ENCODE data around the gene APIP.
A peak's percentile ranks its signal among the peaks of the same experiment; 100 is the strongest.
"Not testable (repeated sequence)": the region's sequence is repeated elsewhere in the genome, so short reads cannot be mapped to it uniquely, and the experiment has no call there.

The APIP gene

DNA sequence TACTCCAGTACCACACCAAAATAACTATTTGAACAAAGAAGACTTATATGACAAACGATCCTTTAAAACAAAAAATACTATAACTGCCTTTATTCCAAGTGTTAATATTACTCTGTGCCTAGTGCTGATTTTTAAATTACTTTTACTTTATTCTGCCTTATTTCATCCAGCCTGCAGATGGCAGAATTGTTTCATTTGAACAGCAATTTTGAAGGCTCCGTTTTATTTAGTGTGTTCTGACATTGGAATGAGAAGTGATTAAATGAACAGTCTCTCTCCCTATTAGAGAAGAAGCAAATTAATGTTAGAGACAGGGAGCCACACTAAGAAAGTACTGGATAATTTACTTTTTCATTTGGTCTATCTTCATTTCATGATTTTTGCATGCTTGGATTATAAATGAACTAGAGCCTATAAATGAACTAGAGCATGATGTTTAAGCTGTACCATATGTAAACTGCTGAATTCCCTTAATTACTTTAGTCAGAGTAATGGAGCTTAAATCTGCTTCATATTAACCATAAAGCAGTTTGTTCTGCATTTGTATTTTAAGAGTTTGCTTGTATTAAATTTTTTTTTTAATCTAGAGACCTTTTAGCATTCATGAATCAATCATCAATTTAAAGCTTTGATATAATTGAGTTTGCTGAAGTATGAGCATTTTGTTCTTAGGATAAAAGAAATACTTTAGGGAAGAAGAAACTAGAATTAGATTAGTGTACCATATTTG lies 10.1 kb upstream of the APIP start:
- H3K4me3 ChIP-seq (ENCODE audit: low read depth, low read length) = no peak overlapping the region
- peak; percentile 22; the same call in 1 of the 2 replicates for TF ChIP-seq CTCF (IDR thresholded peaks at IDR 0.05; ENCODE audit: borderline replicate concordance, insufficient read depth, low read depth, low read length)

- H3K4me3 ChIP-seq (ENCODE audit: low read depth, low read length) = no peak overlapping the region
- no peak for TF ChIP-seq CTCF (IDR thresholded peaks at IDR 0.05; ENCODE audit: borderline replicate concordance, insufficient read depth, low read depth, low read length)
Observed at GRCh38 chr11:34924714-34925113, 8.5 kb upstream of the APIP start.

GRCh38 chr11:34921156-34921555 lies 5.0 kb upstream of the APIP start:
- no peak overlapping the region for H3K4me3 ChIP-seq (ENCODE audit: low read depth, low read length)
- no peak for TF ChIP-seq CTCF (IDR thresholded peaks at IDR 0.05; ENCODE audit: borderline replicate concordance, insufficient read depth, low read depth, low read length)

DNA sequence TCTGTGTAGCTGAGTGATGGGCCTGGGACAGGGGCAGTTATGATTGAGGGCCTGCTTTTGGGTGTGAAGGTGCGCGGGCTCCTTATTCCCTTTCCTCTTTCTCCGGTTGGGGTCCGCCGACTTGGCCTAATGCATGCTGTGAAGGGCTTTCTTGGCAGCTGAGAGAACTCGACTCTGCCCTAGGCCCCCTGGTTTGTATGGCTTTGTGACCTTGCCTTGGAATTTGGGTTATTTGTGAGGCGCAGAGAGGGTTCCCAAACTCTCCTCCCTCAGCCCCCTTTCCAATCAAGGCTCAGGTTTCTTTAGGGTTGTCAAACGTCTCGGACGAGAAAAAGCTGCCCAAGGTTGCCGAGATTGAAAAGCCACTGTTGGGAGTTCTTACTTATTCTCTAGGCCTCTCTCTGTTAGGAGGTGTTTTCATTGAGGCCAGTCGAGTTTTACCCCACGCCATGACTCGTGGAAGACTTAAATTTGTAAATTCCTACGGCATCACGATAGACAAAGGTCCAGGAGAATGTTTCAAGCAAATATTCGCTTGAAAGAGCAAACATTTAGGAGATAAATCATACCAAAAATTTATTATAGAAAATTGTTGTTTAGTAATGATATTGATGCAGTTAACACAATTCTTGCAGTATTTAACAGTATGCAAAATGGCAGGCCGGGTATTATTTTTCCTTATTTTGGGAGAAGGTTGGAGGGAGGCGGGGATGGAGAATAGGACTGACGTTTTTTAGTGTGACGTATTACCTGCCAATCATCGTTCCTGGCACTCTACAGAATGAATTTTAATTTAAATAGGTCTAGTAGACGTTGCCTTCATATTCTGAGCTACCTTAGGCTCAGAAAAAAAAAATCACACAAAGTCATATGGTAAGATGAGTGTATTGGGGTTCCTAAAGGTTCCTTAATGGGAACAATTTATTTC lies 928 bp upstream of the APIP start:
- TF ChIP-seq CTCF (IDR thresholded peaks at IDR 0.05; ENCODE audit: borderline replicate concordance, insufficient read depth, low read depth, low read length) = no peak
- peak overlapping the region; percentile 87 for H3K4me3 ChIP-seq (ENCODE audit: low read depth, low read length)

DNA sequence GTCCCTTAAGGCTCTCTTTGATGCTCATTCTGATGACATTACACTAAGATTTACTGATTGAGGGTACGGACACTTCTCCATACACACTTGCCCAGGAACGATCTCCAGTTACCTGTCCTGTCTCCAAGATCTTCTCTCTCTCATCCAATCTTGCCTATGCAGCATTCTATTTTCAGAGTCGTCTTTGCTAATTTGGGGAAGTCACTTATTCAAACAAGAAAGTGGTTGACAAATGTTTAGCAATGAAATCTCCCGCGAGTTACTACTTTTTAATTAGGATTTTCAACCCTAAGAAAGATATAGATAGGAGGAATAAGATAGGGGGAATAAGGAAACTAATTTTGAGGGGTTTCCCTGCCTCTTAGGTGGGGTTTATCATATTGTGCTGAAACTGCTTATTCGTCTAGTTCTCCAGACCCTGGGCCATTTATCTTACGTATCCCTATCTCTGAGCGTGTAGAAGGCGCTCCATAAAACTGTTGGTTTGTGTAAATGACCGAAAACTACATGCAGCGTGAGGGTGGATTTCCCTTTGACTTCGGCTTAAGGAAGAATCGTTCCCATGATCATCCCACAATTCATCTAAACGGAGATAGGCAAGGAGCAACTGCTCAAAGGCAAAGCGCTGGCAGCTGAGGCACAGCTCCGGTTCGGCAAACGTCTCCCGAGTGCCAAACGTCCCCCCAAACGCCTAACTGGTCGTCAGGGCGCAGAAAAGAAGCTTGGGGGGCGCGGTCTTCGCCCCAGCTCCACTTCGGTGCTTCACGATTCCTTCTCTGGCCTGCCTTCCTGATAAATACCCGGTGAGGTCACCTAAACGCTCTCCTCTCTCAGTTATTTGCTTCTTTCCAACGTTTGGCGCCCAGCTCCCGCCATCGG lies 804 bp downstream of the APIP start:
- TF ChIP-seq CTCF (IDR thresholded peaks at IDR 0.05; ENCODE audit: borderline replicate concordance, insufficient read depth, low read depth, low read length) = no peak
- H3K4me3 ChIP-seq (ENCODE audit: low read depth, low read length) = peak overlapping the region; percentile 87

GRCh38 chr11:34913556-34913955 lies 2.6 kb downstream of the APIP start:
- H3K4me3 ChIP-seq (ENCODE audit: low read depth, low read length) = not testable (repeated sequence)

- TF ChIP-seq CTCF (IDR thresholded peaks at IDR 0.05; ENCODE audit: borderline replicate concordance, insufficient read depth, low read depth, low read length) = no peak
- no peak overlapping the region for H3K4me3 ChIP-seq (ENCODE audit: low read depth, low read length)
Observed at GRCh38 chr11:34911676-34912075, 4.5 kb downstream of the APIP start.

Measured in GM12875 (cell line).